ENCODE data around the gene ARID1B. TPM values are rescaled to one million over a fixed set of nuclear protein-coding genes. Genes with fewer than 3 reads are reported as not detected.

The ARID1B gene
- total RNA-seq, 1 donor from 2014 or later = 75.4 TPM

- Mint-ChIP-seq H3K36me3 (ENCODE audit: low read depth, unreplicated experiment) (peaks cover 11% of the 10 kb centered on the region), H3K4me3 (ENCODE audit: unreplicated experiment) (no peak overlapping the region), H3K4me1 (ENCODE audit: low read depth, unreplicated experiment) (peaks cover 5% of the 10 kb centered on the region), H3K27ac (ENCODE audit: unreplicated experiment) (no peak overlapping the region), H3K9me3 (ENCODE audit: unreplicated experiment) (no peaks in the 10 kb centered on the region), H3K27me3 (ENCODE audit: low read depth, unreplicated experiment) (no peaks in the 10 kb centered on the region)
- no peaks in the 10 kb centered on the region for H3K4me1 ChIP-seq (ENCODE audit: insufficient read depth, low read length)
- peaks cover 5% of the 10 kb centered on the region for H4K20me1 ChIP-seq (ENCODE audit: insufficient read depth, low read length)
- FAIRE-seq (no peak), DNase-seq (ENCODE audit: low read depth) (no peak)
- H2AFZ ChIP-seq (ENCODE audit: low read depth, low read length) = no peak overlapping the region
- no peak overlapping the region for H3K27ac ChIP-seq (ENCODE audit: low read depth, low read length)
- no peaks in the 10 kb centered on the region for H3K36me3 ChIP-seq (ENCODE audit: insufficient read depth, low read length)
- TF ChIP-seq CTCF (IDR thresholded peaks at IDR 0.05; ENCODE audit: insufficient read depth, low read depth, low read length) (no peak), EZH2 (IDR thresholded peaks at IDR 0.05; ENCODE audit: insufficient read depth, low read length) (no peak)
- no peak overlapping the region for H3K9ac ChIP-seq (ENCODE audit: low read length)
- no peak overlapping the region for H3K4me3 ChIP-seq (ENCODE audit: insufficient read depth, low read depth, low read length)
- H3K9me3 ChIP-seq (ENCODE audit: insufficient read depth, low read depth, low read length) = no peaks in the 10 kb centered on the region
- H3K79me2 ChIP-seq (ENCODE audit: insufficient read depth, low read length) = peaks cover 2% of the 10 kb centered on the region
- H3K4me2 ChIP-seq (ENCODE audit: low read length) = no peak overlapping the region
- no peaks in the 10 kb centered on the region for H3K27me3 ChIP-seq (ENCODE audit: insufficient read depth, low read length)
Observed at GRCh38 chr6:157116426-157116825, 339.2 kb downstream of the ARID1B start.

GRCh38 chr6:157117431-157118095, 340.4 kb downstream of the ARID1B start:
- no peak overlapping the region for H3K4me3 Mint-ChIP-seq (ENCODE audit: unreplicated experiment)
- H3K27ac Mint-ChIP-seq (ENCODE audit: unreplicated experiment) = no peak overlapping the region
- no peak overlapping the region for H3K4me3 ChIP-seq (ENCODE audit: insufficient read depth, low read depth, low read length)
- H4K20me1 ChIP-seq (ENCODE audit: insufficient read depth, low read length) = peaks cover 5% of the 10 kb centered on the region
- H3K4me1 Mint-ChIP-seq (ENCODE audit: low read depth, unreplicated experiment) = peaks cover 4% of the 10 kb centered on the region
- no peaks in the 10 kb centered on the region for H3K4me1 ChIP-seq (ENCODE audit: insufficient read depth, low read length)
- H2AFZ ChIP-seq (ENCODE audit: low read depth, low read length) = no peak overlapping the region
- DNase-seq (ENCODE audit: low read depth) = no peak
- FAIRE-seq = no peak
- peaks cover 2% of the 10 kb centered on the region for H3K79me2 ChIP-seq (ENCODE audit: insufficient read depth, low read length)
- no peak overlapping the region for H3K9ac ChIP-seq (ENCODE audit: low read length)
- H3K27ac ChIP-seq (ENCODE audit: low read depth, low read length) = no peak overlapping the region
- H3K9me3 Mint-ChIP-seq (ENCODE audit: unreplicated experiment) = no peaks in the 10 kb centered on the region
- peaks cover 15% of the 10 kb centered on the region for H3K36me3 Mint-ChIP-seq (ENCODE audit: low read depth, unreplicated experiment)
- no peaks in the 10 kb centered on the region for H3K9me3 ChIP-seq (ENCODE audit: insufficient read depth, low read depth, low read length)
- no peak overlapping the region for H3K4me2 ChIP-seq (ENCODE audit: low read length)
- no peaks in the 10 kb centered on the region for H3K36me3 ChIP-seq (ENCODE audit: insufficient read depth, low read length)
- no peaks in the 10 kb centered on the region for H3K27me3 Mint-ChIP-seq (ENCODE audit: low read depth, unreplicated experiment)
- TF ChIP-seq CTCF (IDR thresholded peaks at IDR 0.05; ENCODE audit: insufficient read depth, low read depth, low read length) = no peak
- TF ChIP-seq EZH2 (IDR thresholded peaks at IDR 0.05; ENCODE audit: insufficient read depth, low read length) = no peak
- no peaks in the 10 kb centered on the region for H3K27me3 ChIP-seq (ENCODE audit: insufficient read depth, low read length)

GRCh38 chr6:157119502-157120027, 342.4 kb downstream of the ARID1B start:
- no peaks in the 10 kb centered on the region for H3K9me3 Mint-ChIP-seq (ENCODE audit: unreplicated experiment)
- Histone ChIP-seq H3K4me3 (ENCODE audit: insufficient read depth, low read depth, low read length) (no peak overlapping the region), H3K9me3 (ENCODE audit: insufficient read depth, low read depth, low read length) (no peaks in the 10 kb centered on the region), H4K20me1 (ENCODE audit: insufficient read depth, low read length) (peaks cover 9% of the 10 kb centered on the region), H2AFZ (ENCODE audit: low read depth, low read length) (no peak overlapping the region), H3K79me2 (ENCODE audit: insufficient read depth, low read length) (peaks cover 3% of the 10 kb centered on the region), H3K27ac (ENCODE audit: low read depth, low read length) (no peak overlapping the region), H3K36me3 (ENCODE audit: insufficient read depth, low read length) (no peaks in the 10 kb centered on the region), H3K27me3 (ENCODE audit: insufficient read depth, low read length) (no peaks in the 10 kb centered on the region), H3K4me1 (ENCODE audit: insufficient read depth, low read length) (no peaks in the 10 kb centered on the region), H3K9ac (ENCODE audit: low read length) (no peak overlapping the region), H3K4me2 (ENCODE audit: low read length) (no peak overlapping the region)
- no peak overlapping the region for H3K27ac Mint-ChIP-seq (ENCODE audit: unreplicated experiment)
- H3K4me3 Mint-ChIP-seq (ENCODE audit: unreplicated experiment) = no peak overlapping the region
- FAIRE-seq (no peak), DNase-seq (ENCODE audit: low read depth) (no peak)
- H3K4me1 Mint-ChIP-seq (ENCODE audit: low read depth, unreplicated experiment) = peaks cover 4% of the 10 kb centered on the region
- peaks cover 9% of the 10 kb centered on the region for H3K36me3 Mint-ChIP-seq (ENCODE audit: low read depth, unreplicated experiment)
- TF ChIP-seq CTCF (IDR thresholded peaks at IDR 0.05; ENCODE audit: insufficient read depth, low read depth, low read length) (no peak), EZH2 (IDR thresholded peaks at IDR 0.05; ENCODE audit: insufficient read depth, low read length) (no peak)
- no peaks in the 10 kb centered on the region for H3K27me3 Mint-ChIP-seq (ENCODE audit: low read depth, unreplicated experiment)

Data from astrocyte (in vitro differentiated cells and primary cell).